HepG2 (cell line): Measurements from ENCODE around the gene STOML1. TPM values are rescaled to one million over a fixed set of nuclear protein-coding genes. Genes with fewer than 3 reads are reported as not detected.
"Not testable (repeated sequence)": the region's sequence is repeated elsewhere in the genome, so short reads cannot be mapped to it uniquely, and the experiment has no call there.

Experiments used
- ATAC-seq: fragments of 200-7000 bp; cut with Tn5 transposase; 3 replicates; pipeline ENCODE4 v1.9.1; 2020; ENCODE audit warnings: mild to moderate bottlenecking, moderate library complexity
- BruUV-seq: library from RNA; stranded (reverse); fragments of 400-500 nt; replicated peaks from 2 replicates; lab custom pipeline; 2021; lab: Mats Ljungman, UMichigan
- CTCF ChIA-PET: fragments of 300-600 bp; formaldehyde crosslinking; extraction: SDS; loops from one replicate; lab custom pipeline; 2021; ENCODE audit warnings: low total read pairs, inconsistent platforms, low intra/inter-chr PET ratio; lab: Yijun Ruan, JAX
- POLR2A ChIA-PET: fragments of 350-600 bp; sonication (Branson Sonifier 250); formaldehyde crosslinking; loops from one replicate; lab custom pipeline; 2020; ENCODE audit warnings: antibody characterized with exemption, inconsistent platforms; lab: Yijun Ruan, JAX
- DNase-seq: peaks from one replicate; pipeline ENCODE4 v3.0.0-alpha.2; 2015; ENCODE audit warnings: low spot score
- FAIRE-seq: peaks from 3 replicates; lab custom pipeline; 2011; peaks lifted over from hg19 to GRCh38; lab: Jason Lieb, UNC
- H2AFZ ChIP-seq: one replicate; pipeline ENCODE4 v1.6.1; 2011; ENCODE audit warnings: low read length, inconsistent platforms
- H3K27ac ChIP-seq: fragments of 300-600 bp; 3 replicates; pipeline ENCODE4 v1.8.0; 2011; ENCODE audit warnings: mixed run types, mild to moderate bottlenecking, mixed read lengths, low read length, inconsistent platforms; ENCODE audit not compliant: insufficient read depth; ENCODE audit errors: extremely low read length
- H3K27me3 ChIP-seq, 2 experiments: fragments of 200-600 bp in 1 of 2; 2 replicates in 1 of 2; 3 replicates in 1 of 2; pipeline versions ENCODE4 v1.6.0 to v1.8.0; 2011; ENCODE audit warnings: low read length in 2 of 2, mild to moderate bottlenecking in 2 of 2, moderate library complexity in 2 of 2, inconsistent platforms in 1 of 2; ENCODE audit not compliant: insufficient read depth in 2 of 2, control insufficient read depth in 1 of 2
- H3K36me3 ChIP-seq, 2 experiments: fragments of 200-600 bp in 1 of 2; replicated peaks in 1 of 2; 2 replicates in 1 of 2; 3 replicates in 1 of 2; pipeline versions ENCODE4 v1.5.1 to v1.8.0; 2011; ENCODE audit warnings: low read length in 2 of 2, inconsistent platforms in 1 of 2; ENCODE audit not compliant: insufficient read depth in 2 of 2, control insufficient read depth in 1 of 2
- H3K4me1 ChIP-seq: 2 replicates; pipeline ENCODE4 v1.5.1; 2012; ENCODE audit warnings: low read length, inconsistent platforms; ENCODE audit not compliant: insufficient read depth
- H3K4me2 ChIP-seq: 2 replicates; pipeline ENCODE4 v1.6.0; 2011; ENCODE audit warnings: low read depth, low read length, inconsistent platforms
- H3K4me3 ChIP-seq, 3 experiments: fragments of 200-600 bp in 1 of 3; sonication (generic), shearing (Covaris generic) in 1 of 3; replicated peaks in 1 of 3; 2 replicates each; pipeline ENCODE4 v1.5.1; 2011 to 2016; ENCODE audit warnings: low read length in 3 of 3, inconsistent platforms in 2 of 3, low read depth in 2 of 3, mild to moderate bottlenecking in 2 of 3, control low read depth in 1 of 3, mixed read lengths in 1 of 3; ENCODE audit not compliant: insufficient read depth in 1 of 3
- H3K79me2 ChIP-seq: one replicate; pipeline ENCODE4 v1.6.1; 2011; ENCODE audit warnings: low read length, inconsistent platforms; ENCODE audit not compliant: insufficient read depth
- H3K9ac ChIP-seq: 2 replicates; pipeline ENCODE4 v1.6.0; 2011; ENCODE audit warnings: mild to moderate bottlenecking, low read depth, low read length, inconsistent platforms; ENCODE audit not compliant: insufficient read depth
- H3K9me3 ChIP-seq: 2 replicates; pipeline ENCODE4 v1.5.1; 2012; ENCODE audit warnings: mild to moderate bottlenecking, low read length
- H4K20me1 ChIP-seq: 2 replicates; pipeline ENCODE4 v1.6.0; 2011; ENCODE audit warnings: inconsistent platforms, mild to moderate bottlenecking, low read length, moderate library complexity; ENCODE audit not compliant: insufficient read depth
- ATF2 ChIP-seq: sonication (generic); formaldehyde crosslinking; IDR thresholded peaks from 2 replicates; pipeline ENCODE4 v1.4.0; 2020; ENCODE audit warnings: missing genetic modification reagents
- ETV6 ChIP-seq: sonication (generic); formaldehyde crosslinking; conservative IDR thresholded peaks from 2 replicates; pipeline ENCODE4 v1.4.0; 2020; ENCODE audit warnings: missing genetic modification reagents
- NFYB ChIP-seq: sonication (generic); formaldehyde crosslinking; IDR thresholded peaks from 2 replicates; pipeline ENCODE4 v1.4.0; 2020; ENCODE audit warnings: missing genetic modification reagents
- POLR2G ChIP-seq: fragments of 200-400 bp; formaldehyde crosslinking; IDR thresholded peaks from 2 replicates; pipeline ENCODE4 v1.6.1; 2018; ENCODE audit warnings: mild to moderate bottlenecking, low read depth, low read length, moderate library complexity
- TEAD2 ChIP-seq: sonication (generic); formaldehyde crosslinking; IDR thresholded peaks from 2 replicates; pipeline ENCODE4 v1.9.0; 2021; ENCODE audit warnings: missing genetic modification reagents
- YEATS4 ChIP-seq: sonication (generic); formaldehyde crosslinking; IDR thresholded peaks from 2 replicates; pipeline ENCODE4 v1.4.0; 2020; ENCODE audit warnings: missing genetic modification reagents, borderline replicate concordance
- YY1 ChIP-seq: IDR thresholded peaks from 2 replicates; pipeline ENCODE4 v1.6.1; 2011; ENCODE audit warnings: low read length, low read depth, moderate library complexity, mild to moderate bottlenecking; ENCODE audit not compliant: insufficient read depth, insufficient replicate concordance
- ZFP36L2 ChIP-seq: sonication (generic); formaldehyde crosslinking; IDR thresholded peaks from 2 replicates; pipeline ENCODE4 v1.4.0; 2020; ENCODE audit warnings: missing genetic modification reagents
- ZNF496 ChIP-seq: sonication (generic); formaldehyde crosslinking; IDR thresholded peaks from 2 replicates; pipeline ENCODE4 v1.8.1; 2023; ENCODE audit warnings: mild to moderate bottlenecking, moderate library complexity, missing genetic modification reagents; ENCODE audit not compliant: insufficient replicate concordance
- ZSCAN25 ChIP-seq: sonication (generic); formaldehyde crosslinking; IDR thresholded peaks from 2 replicates; pipeline ENCODE4 v1.8.0; 2022; ENCODE audit warnings: mild to moderate bottlenecking, missing genetic modification reagents
- WGBS: methylation state at CpG from one replicate; pipeline ENCODE4 v1.1.6; 2017; ENCODE audit warnings: low lambda C conversion rate; 5-methylcytosine and 5-hydroxymethylcytosine counted together
- in situ Hi-C: cut with HindIII; loops from 2 replicates; pipeline ENCODE4 v1.10.0; 2017; ENCODE audit warnings: low pct_unique_long_range_greater_than_20kb; ENCODE audit not compliant: extremely low pct_ligation_motif_present
- intact Hi-C: fragments of 100-400 bp; cut with micrococcal nuclease; formaldehyde crosslinking; loops from one replicate; pipeline ENCODE4 v1.10.0; 2022; ENCODE audit not compliant: unreplicated experiment
- polyA plus RNA-seq, 8 experiments: library from polyadenylated mRNA; depleted of rRNA in 3 of 8; stranded (reverse) in 7 of 8; unstranded in 1 of 8; fragments of >200 nt; fragmentation: Illumina TruSeq in 4 of 8; extraction: Trizol in 4 of 8; gene quantifications; 2 replicates each; pipeline versions ENCODE4 v1.2.1 to v1.2.3, GENCODE V29; 2011 to 2016; ENCODE audit warnings: low read depth in 4 of 8, missing spikeins in 1 of 8, mixed read lengths in 1 of 8; ENCODE audit not compliant: insufficient read depth in 1 of 8
- total RNA-seq, 5 experiments: library from RNA; depleted of rRNA; stranded (reverse); fragments of >200 nt; fragmentation: Illumina TruSeq; extraction: Trizol; gene quantifications; 2 replicates each; pipeline ENCODE4 v1.2.3, GENCODE V29; 2016; ENCODE audit warnings: low read depth in 1 of 5

STOML1 gene
- total and polyA plus RNA-seq, 2 of the 13 experiments (the other 11 are each of a cell fraction or from before 2014, with no cell fraction given), result 3.5 to 3.7 TPM

GRCh38 chr15:73939138-73939537, 53.0 kb downstream of the STOML1 start (continued):
- TF ChIP-seq YY1, result no peak

GRCh38 chr15:73938516-73938915, 53.6 kb downstream of the STOML1 start:
- H4K20me1 ChIP-seq, POLR2A ChIA-PET, H2AFZ ChIP-seq, DNase-seq, CTCF ChIA-PET, H3K4me2 ChIP-seq, H3K27ac ChIP-seq, H3K36me3 ChIP-seq, ATAC-seq, H3K4me3 ChIP-seq, intact Hi-C loops, H3K79me2 ChIP-seq, BruUV-seq, FAIRE-seq, H3K9me3 ChIP-seq, H3K9ac ChIP-seq, in situ Hi-C loops: not testable (repeated sequence)
- WGBS, result 82% methylated on average over 8 of the region's 8 CpGs
- Histone ChIP-seq H3K27me3 (peaks cover 2 to 15% of the 10 kb centered on the region in 2 experiments; a peak in 2 of 5 replicates), H3K4me1 (peaks cover 15% of the 10 kb centered on the region)

- Histone ChIP-seq H3K4me3 (no peak overlapping the region), H3K9ac (no peak overlapping the region), H2AFZ (no peak overlapping the region), H3K27me3 (peaks cover 4 to 21% of the 10 kb centered on the region in 2 experiments; a peak in 3 of 5 replicates), H4K20me1 (peaks cover 3% of the 10 kb centered on the region), H3K79me2 (no peaks in the 10 kb centered on the region), H3K9me3 (no peaks in the 10 kb centered on the region), H3K36me3 (no peaks in the 10 kb centered on the region), H3K27ac (no peak overlapping the region), H3K4me2 (no peak overlapping the region), H3K4me1 (peaks cover 15% of the 10 kb centered on the region)
- ChIA-PET CTCF (no interaction called here), POLR2A (no interaction called here)
- TF ChIP-seq ZFP36L2 (CRISPR knock-in tag) (no peak), ZNF496 (CRISPR knock-in tag) (no peak), TEAD2 (CRISPR knock-in tag) (no peak), ATF2 (CRISPR knock-in tag) (no peak), POLR2G (no peak), YEATS4 (CRISPR knock-in tag) (no peak), ZSCAN25 (no peak), NFYB (CRISPR knock-in tag) (no peak), ETV6 (CRISPR knock-in tag) (no peak)
- FAIRE-seq, result no peak
- in situ Hi-C loops (no loop called here), intact Hi-C loops (no loop called here)
- 62% methylated on average over 10 of the region's 11 CpGs for WGBS
- ATAC-seq, result no peak
- BruUV-seq, result no TSS peak
- no peak for DNase-seq
These were observed 54.4 kb downstream of the STOML1 start for GRCh38 chr15:73937726-73938125.
